Sigmoid colon (tissue), 7 donors: ENCODE measurements around the gene GNAQ. TPM values are rescaled to one million over a fixed set of nuclear protein-coding genes. Genes with fewer than 3 reads are reported as not detected.

Experiments
- DNase-seq: peaks from one replicate; pipeline ENCODE4 v3.0.0-alpha.2; 2019
- H3K27ac ChIP-seq, 4 donors: fragments of 200-600 bp; sonication (generic); one replicate each; pipeline ENCODE4 v1.5.1; 2016 to 2019; ENCODE audit warnings: mild to moderate bottlenecking in 1 of 4
- H3K27me3 ChIP-seq, 3 donors: fragments of 200-600 bp; sonication (generic); one replicate each; pipeline ENCODE4 v1.5.1; 2019; ENCODE audit warnings: mild to moderate bottlenecking in 1 of 3
- H3K36me3 ChIP-seq, 4 donors: fragments of 200-600 bp; sonication (generic); one replicate each; pipeline ENCODE4 v1.5.1; 2016 to 2019
- H3K4me1 ChIP-seq, 4 donors: fragments of 200-600 bp; sonication (generic); one replicate each; pipeline ENCODE4 v1.5.1; 2017 to 2019
- H3K4me3 ChIP-seq, 4 donors: fragments of 200-600 bp; sonication (generic); one replicate each; pipeline ENCODE4 v1.5.1; 2017 to 2019; ENCODE audit warnings: mild to moderate bottlenecking in 2 of 4, moderate library complexity in 1 of 4
- H3K9me3 ChIP-seq, 4 donors: fragments of 200-600 bp in 3 of 4; sonication (generic) in 3 of 4; one replicate each; pipeline versions ENCODE4 v1.5.1 to v1.6.1; 2013 to 2019
- CTCF ChIP-seq, 4 experiments: fragments of 450-650 bp in 3 of 4; fragments of 200-600 bp in 1 of 4; IDR thresholded peaks; one replicate each; pipeline ENCODE4 v1.5.1; 2016 to 2019; ENCODE audit warnings: antibody characterized with exemption in 4 of 4, mild to moderate bottlenecking in 3 of 4, moderate library complexity in 2 of 4
- EP300 ChIP-seq, 4 donors: sonication (generic); formaldehyde crosslinking; IDR thresholded peaks; one replicate each; pipeline ENCODE4 v1.6.1; 2017; ENCODE audit warnings: antibody characterized with exemption in 4 of 4
- POLR2A ChIP-seq, 2 donors: fragments of 450-650 bp; IDR thresholded peaks; one replicate each; pipeline ENCODE4 v1.6.1; 2016; ENCODE audit warnings: antibody characterized with exemption in 2 of 2, mild to moderate bottlenecking in 2 of 2, moderate library complexity in 2 of 2
- POLR2AphosphoS5 ChIP-seq, 4 donors: sonication (generic); formaldehyde crosslinking; IDR thresholded peaks; one replicate each; pipeline ENCODE4 v1.6.1; 2017; ENCODE audit warnings: antibody characterized with exemption in 4 of 4
- WGBS, 2 donors: extraction: QIAGEN DNeasy Blood & Tissue Kit; methylation state at CpG; one replicate each; pipeline ENCODE4 v1.1.7; 2013; 5-methylcytosine and 5-hydroxymethylcytosine counted together
- intact Hi-C: fragments of 100-400 bp; cut with DNase I; formaldehyde crosslinking; loops from one replicate; pipeline ENCODE4 v1.15.1; 2023
- polyA plus RNA-seq, 3 donors: library from polyadenylated mRNA; stranded (reverse); fragments of 200-250 nt; gene quantifications; one replicate each; pipeline ENCODE4 v1.2.3, GENCODE V29; 2013
- total RNA-seq, 4 donors: library from RNA; depleted of rRNA; stranded (reverse); fragments of >200 nt; gene quantifications; one replicate each; pipeline ENCODE4 v1.1.0, GENCODE V29; 2016
- donor health status: healthy with polysubstance abuse.
- donor health status: Bipolar disorder and iron deficiency.
- donor health status: healthy.

Gene GNAQ
- total and polyA plus RNA-seq, 7 donors, result 21.6 to 79.2 (median 49.5) TPM

DNA sequence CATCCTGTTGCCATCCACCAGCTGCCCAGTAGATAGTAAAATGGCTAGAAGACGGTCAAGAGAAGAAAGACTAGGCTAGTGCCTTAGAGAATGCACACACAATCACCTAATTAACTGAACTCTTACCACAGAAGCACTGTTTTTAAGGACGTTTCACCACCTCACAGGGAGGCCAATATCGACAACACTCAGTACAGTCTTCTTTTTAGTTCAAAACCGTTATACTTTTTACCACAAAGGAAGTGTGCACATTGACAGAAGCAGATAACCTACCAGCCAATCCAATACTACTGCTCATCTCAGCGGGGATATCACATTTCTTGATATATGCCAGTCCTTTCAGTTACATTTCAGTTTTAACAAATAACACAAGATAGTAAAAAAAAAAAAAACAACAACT is 122.3 kb downstream of the GNAQ start:
- TF ChIP-seq POLR2A (IDR thresholded peaks at IDR 0.05) (no peak), POLR2AphosphoS5 (IDR thresholded peaks at IDR 0.05) (no peak), EP300 (IDR thresholded peaks at IDR 0.05) (no peak), CTCF (IDR thresholded peaks at IDR 0.05) (no peak)
- no peaks in the 10 kb centered on the region for H3K27me3 ChIP-seq
- intact Hi-C loops, result no loop called here
- DNase-seq, result no peak
- H3K9me3 ChIP-seq, result no peaks in the 10 kb centered on the region
- no peaks in the 10 kb centered on the region for H3K36me3 ChIP-seq
- H3K4me3 ChIP-seq, result no peak overlapping the region
- H3K4me1 ChIP-seq, result peaks cover 0 to 51% (median 17%) of the 10 kb centered on the region in 4 donors
- H3K27ac ChIP-seq, result no peak overlapping the region
- WGBS, 2 donors, result 48 to 90% methylated on average over 5 of the region's 5 CpGs

DNA sequence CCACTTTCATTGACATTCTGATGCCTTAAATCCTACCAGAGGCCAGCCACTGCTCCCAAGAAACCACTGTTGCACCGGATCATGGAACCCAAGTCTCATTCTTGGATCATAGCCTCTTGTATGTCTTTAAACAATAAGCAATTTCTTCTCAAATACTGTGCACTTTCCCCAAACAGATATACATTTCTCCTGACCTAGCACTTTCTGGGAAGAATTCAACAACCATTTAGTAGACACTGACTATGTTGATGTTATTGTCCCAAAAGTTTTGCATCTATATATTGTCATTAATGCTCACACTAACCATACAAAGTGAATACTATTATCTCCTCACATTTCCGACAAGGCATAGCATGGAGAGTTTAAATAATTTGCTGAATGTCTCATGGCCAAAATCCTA is 123.3 kb downstream of the GNAQ start:
- Histone ChIP-seq H3K4me3 (no peak overlapping the region), H3K27ac (no peak overlapping the region), H3K36me3 (no peaks in the 10 kb centered on the region), H3K9me3 (no peaks in the 10 kb centered on the region), H3K27me3 (no peaks in the 10 kb centered on the region), H3K4me1 (peaks cover 0 to 45% (median 16%) of the 10 kb centered on the region in 4 donors)
- TF ChIP-seq CTCF (IDR thresholded peaks at IDR 0.05) (no peak), POLR2AphosphoS5 (IDR thresholded peaks at IDR 0.05) (no peak), EP300 (IDR thresholded peaks at IDR 0.05) (no peak), POLR2A (IDR thresholded peaks at IDR 0.05) (no peak)
- 95 to 96% methylated on average over 2 of the region's 2 CpGs for WGBS, 2 donors
- intact Hi-C loops, result no loop called here
- no peak for DNase-seq

DNA sequence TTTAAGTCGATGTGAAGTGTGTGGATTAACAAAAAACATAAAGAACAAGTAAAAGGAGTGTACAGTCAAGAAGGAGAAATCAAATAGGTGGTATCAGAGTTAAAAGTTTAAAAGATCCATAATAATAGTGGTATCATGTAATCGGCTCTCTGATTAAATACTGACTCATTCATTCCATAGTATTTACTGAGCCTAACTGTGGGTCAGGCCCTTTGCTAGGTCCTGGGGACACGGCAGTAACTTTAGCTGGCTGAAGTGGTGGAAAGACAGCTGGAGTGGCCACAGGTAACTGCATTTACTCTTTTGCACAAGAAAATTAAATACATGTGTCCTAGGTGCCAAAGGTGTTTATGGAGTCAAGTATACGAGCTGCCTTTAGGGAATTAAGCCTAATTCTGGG is 124.0 kb downstream of the GNAQ start:
- H3K36me3 ChIP-seq, result no peaks in the 10 kb centered on the region
- WGBS, 2 donors, result 72 to 86% methylated on average over 4 of the region's 4 CpGs
- H3K4me1 ChIP-seq, result peaks cover 0 to 49% (median 19%) of the 10 kb centered on the region in 4 donors
- no peaks in the 10 kb centered on the region for H3K27me3 ChIP-seq
- intact Hi-C loops, result no loop called here
- H3K27ac ChIP-seq, result no peak overlapping the region
- H3K9me3 ChIP-seq, result no peaks in the 10 kb centered on the region
- DNase-seq, result no peak
- no peak overlapping the region for H3K4me3 ChIP-seq
- TF ChIP-seq POLR2A (IDR thresholded peaks at IDR 0.05), result no peak
- TF ChIP-seq POLR2AphosphoS5 (IDR thresholded peaks at IDR 0.05), result no peak
- TF ChIP-seq CTCF (IDR thresholded peaks at IDR 0.05), result no peak
- no peak for TF ChIP-seq EP300 (IDR thresholded peaks at IDR 0.05)

GRCh38 chr9:77906991-77907390 is 124.6 kb downstream of the GNAQ start:
- H3K4me1 ChIP-seq, result peaks cover 0 to 47% (median 19%) of the 10 kb centered on the region in 4 donors

More at GRCh38 chr9:77906991-77907390, 124.6 kb downstream of the GNAQ start:
- Histone ChIP-seq H3K4me3 (no peak overlapping the region), H3K9me3 (no peaks in the 10 kb centered on the region), H3K27me3 (no peaks in the 10 kb centered on the region), H3K27ac (no peak overlapping the region), H3K36me3 (no peaks in the 10 kb centered on the region)
- 91 to 93% methylated on average over 1 of the region's 1 CpG for WGBS, 2 donors
- TF ChIP-seq POLR2A (IDR thresholded peaks at IDR 0.05) (no peak), CTCF (IDR thresholded peaks at IDR 0.05) (no peak), EP300 (IDR thresholded peaks at IDR 0.05) (no peak)
- no peak for DNase-seq
- intact Hi-C loops, result no loop called here
